ENCODE results near the gene ZNF346. TPM values are rescaled to one million over a fixed set of nuclear protein-coding genes. Genes with fewer than 3 reads are reported as not detected.
"Not testable (repeated sequence)": the region's sequence is repeated elsewhere in the genome, so short reads cannot be mapped to it uniquely, and the experiment has no call there.

ZNF346 gene
- total RNA-seq, 1 experiment from 2014 or later, result 31.2 TPM

- DNase-seq, result no peak
- intact Hi-C loops (cut with micrococcal nuclease; ENCODE audit: unreplicated experiment), result no loop called here
- H3K4me3 Mint-ChIP-seq (ENCODE audit: low read depth, unreplicated experiment), result no peak overlapping the region
- peaks cover 11% of the 10 kb centered on the region for H3K36me3 Mint-ChIP-seq (ENCODE audit: insufficient read depth, unreplicated experiment)
- H3K9me3 Mint-ChIP-seq (ENCODE audit: low read depth, unreplicated experiment), result no peaks in the 10 kb centered on the region
- no peak overlapping the region for H3K27ac Mint-ChIP-seq (ENCODE audit: unreplicated experiment)
- no peak for TF ChIP-seq CTCF (IDR thresholded peaks at IDR 0.05; ENCODE audit: unreplicated experiment)
- H3K4me1 Mint-ChIP-seq (ENCODE audit: low read depth, unreplicated experiment), result no peaks in the 10 kb centered on the region
- H3K27me3 Mint-ChIP-seq (ENCODE audit: unreplicated experiment), result no peaks in the 10 kb centered on the region
- CTCF ChIA-PET, result interaction anchor here (0.7 to 1.5 kb wide), 3 partner anchors 11 to 359 kb away, joined by 3 to 4 read pairs (median 3); no protein-coding TSS in a partner anchor
- BruUV-seq (replicated peaks), result no TSS peak
Measured at GRCh38 chr5:176985516-176985915, 37.0 kb upstream of the ZNF346 start.

DNA sequence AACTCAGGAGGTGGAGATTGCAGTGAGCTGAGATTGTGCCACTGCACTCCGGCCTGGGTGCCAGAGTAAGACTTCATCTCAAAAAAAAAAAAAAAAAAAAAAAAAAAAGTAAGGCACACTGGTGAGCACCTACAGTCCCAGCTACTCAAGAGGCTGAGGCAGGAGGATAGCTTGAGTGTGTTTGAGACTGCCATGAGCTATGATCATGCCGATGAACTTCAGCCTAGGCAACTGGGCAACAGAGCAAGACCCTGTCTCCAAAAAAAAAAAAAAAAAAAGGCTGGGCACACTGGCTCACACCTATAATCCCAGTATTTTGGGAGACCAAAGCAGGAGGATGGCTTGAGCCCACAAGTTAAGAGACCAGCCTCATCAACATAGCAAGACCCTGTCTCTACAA lies 36.2 kb upstream of the ZNF346 start:
- H3K4me3 Mint-ChIP-seq (ENCODE audit: low read depth, unreplicated experiment), result no peak overlapping the region
- CTCF ChIA-PET, result interaction anchor here (0.7 to 1.5 kb wide), 3 partner anchors 10 to 160 kb away, joined by 3 read pairs; no protein-coding TSS in a partner anchor
- no peaks in the 10 kb centered on the region for H3K9me3 Mint-ChIP-seq (ENCODE audit: low read depth, unreplicated experiment)

DNA sequence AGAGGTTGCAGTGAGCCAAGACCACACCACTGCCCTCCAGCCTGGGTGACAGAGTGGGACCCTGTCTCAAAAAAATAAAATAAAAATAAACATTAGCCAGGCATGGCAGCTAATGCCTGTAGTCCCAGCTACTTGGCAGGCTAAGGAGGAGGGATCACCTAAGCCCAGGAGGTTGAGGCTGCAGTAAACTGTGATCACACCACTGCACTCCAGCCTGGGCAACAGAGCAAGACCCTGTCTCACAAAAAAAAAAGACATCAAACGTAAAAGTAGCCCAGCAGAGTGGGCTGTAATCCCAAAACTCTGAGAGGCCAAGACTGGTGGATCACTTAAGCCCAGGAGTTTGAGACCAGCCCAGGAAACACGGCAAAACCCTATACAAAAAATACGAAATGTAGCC lies 34.9 kb upstream of the ZNF346 start:
- Mint-ChIP-seq H3K4me3 (ENCODE audit: low read depth, unreplicated experiment) (no peak overlapping the region), H3K27ac (ENCODE audit: unreplicated experiment) (no peak overlapping the region), H3K36me3 (ENCODE audit: insufficient read depth, unreplicated experiment) (peaks cover 5% of the 10 kb centered on the region), H3K27me3 (ENCODE audit: unreplicated experiment) (no peaks in the 10 kb centered on the region), H3K9me3 (ENCODE audit: low read depth, unreplicated experiment) (no peaks in the 10 kb centered on the region), H3K4me1 (ENCODE audit: low read depth, unreplicated experiment) (no peaks in the 10 kb centered on the region)
- TF ChIP-seq CTCF (IDR thresholded peaks at IDR 0.05; ENCODE audit: unreplicated experiment), result no peak
- intact Hi-C loops (cut with micrococcal nuclease; ENCODE audit: unreplicated experiment), result no loop called here
- CTCF ChIA-PET, result no interaction called here
- no peak for DNase-seq
- BruUV-seq (replicated peaks), result no TSS peak

More for the DNA sequence above, 36.2 kb upstream of the ZNF346 start:
- TF ChIP-seq CTCF (IDR thresholded peaks at IDR 0.05; ENCODE audit: unreplicated experiment), result no peak
- no TSS peak for BruUV-seq (replicated peaks)
- no peak overlapping the region for H3K27ac Mint-ChIP-seq (ENCODE audit: unreplicated experiment)
- H3K4me1 Mint-ChIP-seq (ENCODE audit: low read depth, unreplicated experiment), result no peaks in the 10 kb centered on the region
- intact Hi-C loops (cut with micrococcal nuclease; ENCODE audit: unreplicated experiment), result no loop called here
- peaks cover 10% of the 10 kb centered on the region for H3K36me3 Mint-ChIP-seq (ENCODE audit: insufficient read depth, unreplicated experiment)
- no peaks in the 10 kb centered on the region for H3K27me3 Mint-ChIP-seq (ENCODE audit: unreplicated experiment)
- no peak for DNase-seq

DNA sequence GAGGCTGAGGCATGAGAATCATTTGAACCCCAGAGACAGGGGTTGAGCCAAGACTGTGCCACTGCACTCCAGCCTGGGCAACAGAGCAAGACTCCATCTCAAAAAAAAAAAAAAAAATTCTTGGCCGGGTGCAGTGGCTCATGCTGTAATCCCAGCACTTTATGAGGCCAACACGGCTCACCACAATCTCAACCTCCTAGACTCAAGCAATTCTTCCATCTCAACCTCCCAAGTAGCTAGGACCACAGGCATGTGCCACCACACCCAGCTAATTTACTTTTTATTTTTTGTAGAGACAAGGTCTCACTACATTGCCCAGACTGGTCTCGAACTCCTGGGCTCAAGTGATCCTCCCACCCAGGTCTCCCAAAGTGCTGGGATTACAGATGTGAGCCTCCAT lies 29.4 kb upstream of the ZNF346 start:
- H3K9me3 Mint-ChIP-seq (ENCODE audit: low read depth, unreplicated experiment); H3K4me3 Mint-ChIP-seq (ENCODE audit: low read depth, unreplicated experiment); H3K36me3 Mint-ChIP-seq (ENCODE audit: insufficient read depth, unreplicated experiment); H3K27me3 Mint-ChIP-seq (ENCODE audit: unreplicated experiment); BruUV-seq (replicated peaks); intact Hi-C loops (cut with micrococcal nuclease; ENCODE audit: unreplicated experiment); H3K27ac Mint-ChIP-seq (ENCODE audit: unreplicated experiment); DNase-seq: not testable (repeated sequence)
- peaks cover 25% of the 10 kb centered on the region for H3K4me1 Mint-ChIP-seq (ENCODE audit: low read depth, unreplicated experiment)
- CTCF ChIA-PET, result interaction anchor here (0.6 to 0.9 kb wide), 3 partner anchors 8 to 61 kb away, joined by 3 to 8 read pairs (median 3); no protein-coding TSS in a partner anchor

- no peak for DNase-seq
- peaks cover 29% of the 10 kb centered on the region for H3K4me1 Mint-ChIP-seq (ENCODE audit: low read depth, unreplicated experiment)
- CTCF ChIA-PET, result interaction anchor here (0.5 kb wide), 1 partner anchor 114 kb away, joined by 4 read pairs; no protein-coding TSS in a partner anchor
- H3K36me3 Mint-ChIP-seq (ENCODE audit: insufficient read depth, unreplicated experiment), result peaks cover 5% of the 10 kb centered on the region
- no peak overlapping the region for H3K27ac Mint-ChIP-seq (ENCODE audit: unreplicated experiment)
- H3K27me3 Mint-ChIP-seq (ENCODE audit: unreplicated experiment), result no peaks in the 10 kb centered on the region
- intact Hi-C loops (cut with micrococcal nuclease; ENCODE audit: unreplicated experiment), result no loop called here
- TF ChIP-seq CTCF (IDR thresholded peaks at IDR 0.05; ENCODE audit: unreplicated experiment), result no peak
- no peaks in the 10 kb centered on the region for H3K9me3 Mint-ChIP-seq (ENCODE audit: low read depth, unreplicated experiment)
- no peak overlapping the region for H3K4me3 Mint-ChIP-seq (ENCODE audit: low read depth, unreplicated experiment)
- BruUV-seq (replicated peaks), result no TSS peak
Measured at GRCh38 chr5:176994460-176995121, 27.9 kb upstream of the ZNF346 start.

Measured in Calu3 (cell line).